Breast epithelium (tissue), 4 donors: Measurements from ENCODE around the gene FBN1. TPM values are rescaled to one million over a fixed set of nuclear protein-coding genes. Genes with fewer than 3 reads are reported as not detected.

Experiments
- DNase-seq, 2 donors: peaks; one replicate each; pipeline ENCODE4 v3.0.0-alpha.2; 2019; ENCODE audit warnings: low spot score in 2 of 2
- H3K27ac ChIP-seq, 2 donors: fragments of 200-600 bp; sonication (generic) in 1 of 2; one replicate each; pipeline ENCODE4 v1.5.1; 2016 to 2019; ENCODE audit warnings: mild to moderate bottlenecking in 1 of 2
- H3K27me3 ChIP-seq, 2 donors: fragments of 200-600 bp; sonication (generic) in 1 of 2; one replicate each; pipeline versions ENCODE4 v1.5.1 to v1.6.0; 2017 to 2019; ENCODE audit warnings: control low read depth in 1 of 2, mild to moderate bottlenecking in 1 of 2
- H3K36me3 ChIP-seq: fragments of 200-600 bp; one replicate; pipeline ENCODE4 v1.5.1; 2019
- H3K4me1 ChIP-seq, 2 donors: fragments of 200-600 bp; sonication (generic); one replicate each; pipeline ENCODE4 v1.5.1; 2016 to 2019; ENCODE audit warnings: control low read depth in 1 of 2
- H3K4me3 ChIP-seq, 3 donors: fragments of 200-600 bp; sonication (generic); 1 replicate in 2 of 3; 2 replicates in 1 of 3; pipeline ENCODE4 v1.5.1; 2016 to 2019; ENCODE audit warnings: mild to moderate bottlenecking in 3 of 3, moderate library complexity in 2 of 3
- H3K9me3 ChIP-seq, 2 donors: fragments of 200-600 bp; sonication (generic) in 1 of 2; one replicate each; pipeline ENCODE4 v1.5.1; 2016 to 2019; ENCODE audit warnings: control low read depth in 1 of 2
- CTCF ChIP-seq, 3 donors: fragments of 450-650 bp; IDR thresholded peaks; one replicate each; pipeline ENCODE4 v1.5.1; 2016 to 2017; ENCODE audit warnings: antibody characterized with exemption in 3 of 3, mild to moderate bottlenecking in 3 of 3, moderate library complexity in 3 of 3
- POLR2A ChIP-seq: fragments of 450-650 bp; IDR thresholded peaks from one replicate; pipeline ENCODE4 v1.6.1; 2016; ENCODE audit warnings: antibody characterized with exemption, mild to moderate bottlenecking, moderate library complexity
- POLR2AphosphoS5 ChIP-seq, 3 donors: sonication (generic); formaldehyde crosslinking; IDR thresholded peaks; one replicate each; pipeline ENCODE4 v1.6.1; 2017; ENCODE audit warnings: antibody characterized with exemption in 3 of 3
- intact Hi-C: fragments of 100-400 bp; cut with DNase I; formaldehyde crosslinking; loops from one replicate; pipeline ENCODE4 v1.15.1; 2023; ENCODE audit warnings: low total_unique reads
- total RNA-seq, 3 donors: library from RNA; depleted of rRNA; stranded (reverse); fragments of >200 nt; gene quantifications; one replicate each; pipeline ENCODE4 v1.1.0, GENCODE V29; 2016

The FBN1 gene
- total RNA-seq, 3 donors from 2014 or later = 38.5 to 210 (median 83.2) TPM

GRCh38 chr15:48677821-48678220 lies 32.3 kb upstream of the FBN1 start:
- no peaks in the 10 kb centered on the region for H3K9me3 ChIP-seq
- no peak for DNase-seq
- H3K4me3 ChIP-seq = no peak overlapping the region
- intact Hi-C loops = no loop called here
- no peaks in the 10 kb centered on the region for H3K36me3 ChIP-seq
- no peak for TF ChIP-seq POLR2A
- no peak for TF ChIP-seq CTCF (IDR thresholded peaks at IDR 0.05)
- TF ChIP-seq POLR2AphosphoS5 (IDR thresholded peaks at IDR 0.05) = no peak
- no peaks in the 10 kb centered on the region for H3K4me1 ChIP-seq
- H3K27me3 ChIP-seq = no peaks in the 10 kb centered on the region
- H3K27ac ChIP-seq = no peak overlapping the region

DNA sequence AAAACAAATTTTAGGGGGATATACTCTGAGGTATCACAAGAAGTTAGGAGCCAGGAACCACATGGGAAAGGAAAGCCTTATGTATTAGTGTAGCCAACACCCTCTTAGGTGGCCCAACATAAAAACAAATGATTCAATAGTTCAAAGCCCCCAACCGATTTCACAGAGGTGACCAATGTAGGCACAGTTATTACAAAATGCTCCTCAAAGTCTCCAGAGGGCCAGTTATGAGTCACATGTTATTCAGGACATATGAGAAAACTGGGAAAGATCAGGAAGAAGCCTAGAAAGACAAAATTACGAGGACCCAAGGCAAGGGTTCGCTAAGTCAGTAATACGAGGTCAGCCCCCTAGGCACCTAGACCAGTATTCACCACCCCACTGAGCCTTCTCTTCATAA lies 29.9 kb upstream of the FBN1 start:
- no peaks in the 10 kb centered on the region for H3K27me3 ChIP-seq
- H3K4me1 ChIP-seq = no peaks in the 10 kb centered on the region
- no peak overlapping the region for H3K4me3 ChIP-seq
- no peak overlapping the region for H3K27ac ChIP-seq
- no peaks in the 10 kb centered on the region for H3K9me3 ChIP-seq
- intact Hi-C loops = no loop called here
- no peak for DNase-seq
- no peaks in the 10 kb centered on the region for H3K36me3 ChIP-seq
- no peak for TF ChIP-seq CTCF (IDR thresholded peaks at IDR 0.05)
- no peak for TF ChIP-seq POLR2AphosphoS5 (IDR thresholded peaks at IDR 0.05)
- no peak for TF ChIP-seq POLR2A

- no peaks in the 10 kb centered on the region for H3K27me3 ChIP-seq
- H3K4me3 ChIP-seq = no peak overlapping the region
- no peaks in the 10 kb centered on the region for H3K36me3 ChIP-seq
- H3K4me1 ChIP-seq = no peaks in the 10 kb centered on the region
- DNase-seq = no peak
- intact Hi-C loops = no loop called here
- no peak overlapping the region for H3K27ac ChIP-seq
- no peak for TF ChIP-seq CTCF (IDR thresholded peaks at IDR 0.05)
- TF ChIP-seq POLR2A = no peak
- TF ChIP-seq POLR2AphosphoS5 (IDR thresholded peaks at IDR 0.05) = no peak
- no peaks in the 10 kb centered on the region for H3K9me3 ChIP-seq
These were observed 29.4 kb upstream of the FBN1 start for GRCh38 chr15:48674876-48675275.

DNA sequence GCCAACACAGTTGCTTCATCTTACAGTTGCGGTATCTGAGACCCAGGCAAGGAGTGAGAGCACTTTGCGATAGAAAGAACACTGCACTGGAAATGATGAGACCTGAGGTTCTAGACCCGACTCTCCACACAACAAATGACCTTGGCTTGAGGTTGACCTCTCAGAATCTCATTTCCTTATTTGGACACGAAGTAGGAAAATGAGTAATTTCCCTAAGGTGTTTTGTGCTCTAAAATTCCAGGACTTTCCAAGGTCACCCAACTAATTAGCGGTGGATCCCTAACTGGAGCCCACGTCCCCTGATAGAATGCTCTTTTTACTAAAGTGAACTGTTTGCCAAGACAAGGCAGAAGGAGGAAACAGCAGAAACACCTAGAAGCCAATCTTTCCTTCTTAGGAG lies 26.7 kb upstream of the FBN1 start:
- H3K4me1 ChIP-seq = no peaks in the 10 kb centered on the region
- H3K36me3 ChIP-seq = no peaks in the 10 kb centered on the region
- peak overlapping the region in 1 of 2 donors; percentile 72 for H3K27ac ChIP-seq
- intact Hi-C loops = no loop called here
- H3K9me3 ChIP-seq = no peaks in the 10 kb centered on the region
- H3K4me3 ChIP-seq = no peak overlapping the region
- no peak for DNase-seq
- no peak for TF ChIP-seq CTCF (IDR thresholded peaks at IDR 0.05)
- H3K27me3 ChIP-seq = no peaks in the 10 kb centered on the region

GRCh38 chr15:48671103-48672022 lies 25.9 kb upstream of the FBN1 start:
- Histone ChIP-seq H3K4me3 (no peak overlapping the region), H3K27ac (peak overlapping the region in 1 of 2 donors; percentile 72), H3K36me3 (no peaks in the 10 kb centered on the region), H3K27me3 (no peaks in the 10 kb centered on the region), H3K9me3 (no peaks in the 10 kb centered on the region), H3K4me1 (no peaks in the 10 kb centered on the region)
- DNase-seq = no peak
- intact Hi-C loops = no loop called here
- no peak for TF ChIP-seq POLR2A
- no peak for TF ChIP-seq POLR2AphosphoS5 (IDR thresholded peaks at IDR 0.05)
- no peak for TF ChIP-seq CTCF (IDR thresholded peaks at IDR 0.05)
